CD14-positive monocyte (primary cell): ENCODE data around the gene OR7G1. TPM values are rescaled to one million over a fixed set of nuclear protein-coding genes. Genes with fewer than 3 reads are reported as not detected.
A peak's percentile ranks its signal among the peaks of the same experiment; 100 is the strongest.

Experiments used
- DNase-seq, 3 donors: peaks; one replicate each; pipeline ENCODE4 v3.0.0-alpha.2; 2011 to 2022
- H2AFZ ChIP-seq: 2 replicates; pipeline ENCODE4 v1.6.0; 2012; ENCODE audit warnings: mild to moderate bottlenecking, low read depth, low read length, inconsistent platforms; ENCODE audit not compliant: insufficient read depth, poor library complexity, severe bottlenecking
- H3K27ac ChIP-seq, 2 donors: 1 replicate in 1 of 2; 2 replicates in 1 of 2; pipeline ENCODE4 v1.5.1; 2012 to 2013; ENCODE audit warnings: low read length in 2 of 2, control low read depth in 1 of 2, inconsistent platforms in 1 of 2, low read depth in 1 of 2, mild to moderate bottlenecking in 1 of 2
- H3K27me3 ChIP-seq, 2 donors: one replicate each; pipeline versions ENCODE4 v1.6.0 to v1.6.1; 2011 to 2013; ENCODE audit warnings: low read length in 2 of 2; ENCODE audit not compliant: control insufficient read depth in 2 of 2, insufficient read depth in 2 of 2
- H3K36me3 ChIP-seq, 2 donors: replicated peaks in 1 of 2; 1 replicate in 1 of 2; 2 replicates in 1 of 2; pipeline versions ENCODE4 v1.5.1 to v1.6.1; 2012 to 2013; ENCODE audit warnings: low read length in 2 of 2, control low read depth in 1 of 2, inconsistent platforms in 1 of 2, mild to moderate bottlenecking in 1 of 2; ENCODE audit not compliant: insufficient read depth in 2 of 2, control insufficient read depth in 1 of 2
- H3K4me1 ChIP-seq, 2 donors: 1 replicate in 1 of 2; 2 replicates in 1 of 2; pipeline versions ENCODE4 v1.5.1 to v1.6.1; 2012 to 2013; ENCODE audit warnings: low read length in 2 of 2, control low read depth in 1 of 2, inconsistent platforms in 1 of 2, mild to moderate bottlenecking in 1 of 2, moderate library complexity in 1 of 2; ENCODE audit not compliant: insufficient read depth in 2 of 2, control insufficient read depth in 1 of 2
- H3K4me2 ChIP-seq: replicated peaks from 2 replicates; pipeline ENCODE3; 2012; ENCODE audit warnings: low read length, moderate library complexity, mild to moderate bottlenecking; ENCODE audit not compliant: poor library complexity, severe bottlenecking; ENCODE audit errors: extremely low read depth
- H3K4me3 ChIP-seq, 3 experiments: fragments of 200-600 bp in 1 of 3; sonication (generic) in 1 of 3; replicated peaks in 1 of 3; 1 replicate in 2 of 3; 2 replicates in 1 of 3; pipeline ENCODE4 v1.5.1; 2011 to 2013; ENCODE audit warnings: low read length in 3 of 3, mild to moderate bottlenecking in 3 of 3, control low read depth in 2 of 3, low read depth in 2 of 3, inconsistent platforms in 1 of 3, moderate library complexity in 1 of 3
- H3K79me2 ChIP-seq: 2 replicates; pipeline ENCODE4 v1.6.0; 2012; ENCODE audit warnings: mild to moderate bottlenecking, control low read depth, inconsistent platforms, low read length, moderate library complexity; ENCODE audit not compliant: insufficient read depth
- H3K9ac ChIP-seq: 2 replicates; pipeline ENCODE4 v1.6.0; 2017; ENCODE audit warnings: low read length, mild to moderate bottlenecking; ENCODE audit not compliant: insufficient read depth, poor library complexity, severe bottlenecking
- H3K9me3 ChIP-seq, 2 donors: replicated peaks in 1 of 2; 1 replicate in 1 of 2; 2 replicates in 1 of 2; pipeline versions ENCODE4 v1.5.1 to v1.6.1; 2012 to 2013; ENCODE audit warnings: low read length in 2 of 2, control low read depth in 1 of 2; ENCODE audit not compliant: control insufficient read depth in 1 of 2, insufficient read depth in 1 of 2
- H4K20me1 ChIP-seq: 2 replicates; pipeline ENCODE4 v1.6.0; 2012; ENCODE audit warnings: mild to moderate bottlenecking, low read length, control low read depth, moderate library complexity; ENCODE audit not compliant: insufficient read depth
- H3K27ac Mint-ChIP-seq, 7 donors: one replicate each; pipeline ENCODE4 v1.8.0; 2020; ENCODE audit warnings: mild to moderate bottlenecking in 7 of 7, mixed read lengths in 7 of 7, moderate library complexity in 6 of 7, inconsistent platforms in 2 of 7
- H3K27me3 Mint-ChIP-seq, 3 donors: one replicate each; pipeline ENCODE4 v1.8.0; 2021 to 2022; ENCODE audit warnings: low read depth in 3 of 3, mild to moderate bottlenecking in 3 of 3, mixed read lengths in 3 of 3, moderate library complexity in 3 of 3, inconsistent platforms in 1 of 3
- H3K36me3 Mint-ChIP-seq, 2 donors: one replicate each; pipeline ENCODE4 v1.8.0; 2020; ENCODE audit warnings: mixed read lengths in 2 of 2, inconsistent platforms in 1 of 2, mild to moderate bottlenecking in 1 of 2
- H3K4me1 Mint-ChIP-seq: one replicate; pipeline ENCODE4 v1.8.0; 2020; ENCODE audit warnings: mild to moderate bottlenecking, mixed read lengths
- H3K4me3 Mint-ChIP-seq, 2 donors: one replicate each; pipeline ENCODE4 v1.8.0; 2020; ENCODE audit warnings: mild to moderate bottlenecking in 2 of 2, mixed read lengths in 2 of 2, moderate library complexity in 1 of 2
- H3K9me3 Mint-ChIP-seq, 7 donors: one replicate each; pipeline ENCODE4 v1.8.0; 2020 to 2022; ENCODE audit warnings: mixed read lengths in 7 of 7, mild to moderate bottlenecking in 6 of 7, moderate library complexity in 6 of 7, inconsistent platforms in 2 of 7
- WGBS: methylation state at CpG from one replicate; pipeline ENCODE4 v1.1.5; 2013; ENCODE audit warnings: missing lambda C conversion rate; ENCODE audit not compliant: insufficient coverage; 5-methylcytosine and 5-hydroxymethylcytosine counted together
- intact Hi-C, 2 donors: fragments of 100-400 bp; cut with micrococcal nuclease; formaldehyde crosslinking; loops; one replicate each; pipeline versions ENCODE4 v1.15.0 to v1.15.1; 2023
- polyA plus RNA-seq, 3 donors: library from polyadenylated mRNA; depleted of rRNA in 1 of 3; unstranded in 2 of 3; stranded (reverse) in 1 of 3; fragments of 300-500 nt in 2 of 3; fragments of >200 nt in 1 of 3; fragmentation: Illumina TruSeq in 2 of 3; gene quantifications; 1 replicate in 2 of 3; 2 replicates in 1 of 3; pipeline ENCODE4 v1.2.3, GENCODE V29; 2012 to 2021
- TF ChIP-seq, protein P1 (sequence below): fragments of 200-600 bp; IDR thresholded peaks from one replicate; pipeline ENCODE4 v1.8.0; 2022; ENCODE audit warnings: antibody characterized with exemption, mild to moderate bottlenecking

OR7G1 gene
- polyA plus RNA-seq, 3 donors, result not detected

DNA sequence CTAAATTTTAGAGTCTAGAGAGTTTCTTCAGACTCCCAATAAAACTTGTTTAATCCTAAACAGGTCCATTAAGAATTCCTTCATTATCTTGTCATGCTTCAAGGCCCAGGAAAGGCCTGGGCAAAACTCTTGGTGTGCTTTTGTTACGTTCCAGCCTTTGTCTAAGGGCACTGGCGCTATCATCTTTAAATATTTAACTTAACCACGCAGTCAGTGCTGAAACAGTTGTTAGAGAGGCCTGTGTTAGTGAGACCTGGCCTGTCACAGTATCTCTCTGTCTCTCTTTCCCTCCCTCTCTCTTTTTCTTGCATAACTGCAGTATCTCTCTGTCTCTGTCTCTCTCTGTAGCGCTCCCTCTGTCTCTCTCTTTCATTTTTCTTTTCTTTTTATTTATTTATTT, 36.9 kb downstream of the OR7G1 start:
- H3K4me3 Mint-ChIP-seq, result no peak overlapping the region
- WGBS, result no CpG with 5 or more reads among the region's 4 CpGs
- TF ChIP-seq, protein P1, sequence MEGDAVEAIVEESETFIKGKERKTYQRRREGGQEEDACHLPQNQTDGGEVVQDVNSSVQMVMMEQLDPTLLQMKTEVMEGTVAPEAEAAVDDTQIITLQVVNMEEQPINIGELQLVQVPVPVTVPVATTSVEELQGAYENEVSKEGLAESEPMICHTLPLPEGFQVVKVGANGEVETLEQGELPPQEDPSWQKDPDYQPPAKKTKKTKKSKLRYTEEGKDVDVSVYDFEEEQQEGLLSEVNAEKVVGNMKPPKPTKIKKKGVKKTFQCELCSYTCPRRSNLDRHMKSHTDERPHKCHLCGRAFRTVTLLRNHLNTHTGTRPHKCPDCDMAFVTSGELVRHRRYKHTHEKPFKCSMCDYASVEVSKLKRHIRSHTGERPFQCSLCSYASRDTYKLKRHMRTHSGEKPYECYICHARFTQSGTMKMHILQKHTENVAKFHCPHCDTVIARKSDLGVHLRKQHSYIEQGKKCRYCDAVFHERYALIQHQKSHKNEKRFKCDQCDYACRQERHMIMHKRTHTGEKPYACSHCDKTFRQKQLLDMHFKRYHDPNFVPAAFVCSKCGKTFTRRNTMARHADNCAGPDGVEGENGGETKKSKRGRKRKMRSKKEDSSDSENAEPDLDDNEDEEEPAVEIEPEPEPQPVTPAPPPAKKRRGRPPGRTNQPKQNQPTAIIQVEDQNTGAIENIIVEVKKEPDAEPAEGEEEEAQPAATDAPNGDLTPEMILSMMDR, result no peak

GRCh38 chr19:9076901-9077300, 38.7 kb downstream of the OR7G1 start:
- Histone ChIP-seq H2AFZ (no peak overlapping the region), H3K27me3 (no peaks in the 10 kb centered on the region), H3K9ac (no peak overlapping the region), H3K36me3 (no peaks in the 10 kb centered on the region), H3K4me2 (no peak overlapping the region), H3K79me2 (no peaks in the 10 kb centered on the region), H3K27ac (no peak overlapping the region), H4K20me1 (no peaks in the 10 kb centered on the region), H3K4me3 (no peak overlapping the region), H3K4me1 (no peaks in the 10 kb centered on the region), H3K9me3 (no peaks in the 10 kb centered on the region)
- no peaks in the 10 kb centered on the region for H3K9me3 Mint-ChIP-seq
- DNase-seq, result no peak
- no peak overlapping the region for H3K4me3 Mint-ChIP-seq
- H3K36me3 Mint-ChIP-seq, result no peaks in the 10 kb centered on the region
- 97% methylated on average over 10 of the region's 10 CpGs for WGBS
- TF ChIP-seq, protein P1, result no peak
- intact Hi-C loops, result loop anchor here in 1 of 2 donors (10.0 kb wide), 1 partner anchor 492 kb away; no protein-coding TSS in a partner anchor
- peak overlapping the region in 1 of 7 donors; percentile 31 for H3K27ac Mint-ChIP-seq
- no peaks in the 10 kb centered on the region for H3K4me1 Mint-ChIP-seq
- H3K27me3 Mint-ChIP-seq, result peaks cover 0 to 10% (median 0%) of the 10 kb centered on the region in 3 donors

More for the DNA sequence above, 36.9 kb downstream of the OR7G1 start:
- Histone ChIP-seq H3K9me3 (no peaks in the 10 kb centered on the region), H3K9ac (no peak overlapping the region), H3K4me3 (no peak overlapping the region), H3K4me2 (no peak overlapping the region), H3K79me2 (no peaks in the 10 kb centered on the region), H4K20me1 (no peaks in the 10 kb centered on the region), H3K36me3 (no peaks in the 10 kb centered on the region), H2AFZ (no peak overlapping the region), H3K27ac (no peak overlapping the region), H3K4me1 (no peaks in the 10 kb centered on the region), H3K27me3 (no peaks in the 10 kb centered on the region)
- intact Hi-C loops, result loop anchor here in 1 of 2 donors (10.0 kb wide), 1 partner anchor 494 kb away; no protein-coding TSS in a partner anchor
- DNase-seq, result no peak
- H3K9me3 Mint-ChIP-seq, result no peaks in the 10 kb centered on the region
- H3K36me3 Mint-ChIP-seq, result no peaks in the 10 kb centered on the region
- H3K27me3 Mint-ChIP-seq, result peaks cover 0 to 10% (median 4%) of the 10 kb centered on the region in 3 donors
- peak overlapping the region in 1 of 7 donors; percentile 26 for H3K27ac Mint-ChIP-seq
- no peaks in the 10 kb centered on the region for H3K4me1 Mint-ChIP-seq
